NCI-H1930 (cell line): ENCODE data around the gene MAP3K19.
"Not testable (repeated sequence)": the region's sequence is repeated elsewhere in the genome, so short reads cannot be mapped to it uniquely, and the experiment has no call there.

ENCODE experiments used
- DNase-seq, 2 experiments: peaks; one replicate each; lab custom pipeline; 2025; lab: John Stamatoyannopoulos, UW

The MAP3K19 gene, protein sequence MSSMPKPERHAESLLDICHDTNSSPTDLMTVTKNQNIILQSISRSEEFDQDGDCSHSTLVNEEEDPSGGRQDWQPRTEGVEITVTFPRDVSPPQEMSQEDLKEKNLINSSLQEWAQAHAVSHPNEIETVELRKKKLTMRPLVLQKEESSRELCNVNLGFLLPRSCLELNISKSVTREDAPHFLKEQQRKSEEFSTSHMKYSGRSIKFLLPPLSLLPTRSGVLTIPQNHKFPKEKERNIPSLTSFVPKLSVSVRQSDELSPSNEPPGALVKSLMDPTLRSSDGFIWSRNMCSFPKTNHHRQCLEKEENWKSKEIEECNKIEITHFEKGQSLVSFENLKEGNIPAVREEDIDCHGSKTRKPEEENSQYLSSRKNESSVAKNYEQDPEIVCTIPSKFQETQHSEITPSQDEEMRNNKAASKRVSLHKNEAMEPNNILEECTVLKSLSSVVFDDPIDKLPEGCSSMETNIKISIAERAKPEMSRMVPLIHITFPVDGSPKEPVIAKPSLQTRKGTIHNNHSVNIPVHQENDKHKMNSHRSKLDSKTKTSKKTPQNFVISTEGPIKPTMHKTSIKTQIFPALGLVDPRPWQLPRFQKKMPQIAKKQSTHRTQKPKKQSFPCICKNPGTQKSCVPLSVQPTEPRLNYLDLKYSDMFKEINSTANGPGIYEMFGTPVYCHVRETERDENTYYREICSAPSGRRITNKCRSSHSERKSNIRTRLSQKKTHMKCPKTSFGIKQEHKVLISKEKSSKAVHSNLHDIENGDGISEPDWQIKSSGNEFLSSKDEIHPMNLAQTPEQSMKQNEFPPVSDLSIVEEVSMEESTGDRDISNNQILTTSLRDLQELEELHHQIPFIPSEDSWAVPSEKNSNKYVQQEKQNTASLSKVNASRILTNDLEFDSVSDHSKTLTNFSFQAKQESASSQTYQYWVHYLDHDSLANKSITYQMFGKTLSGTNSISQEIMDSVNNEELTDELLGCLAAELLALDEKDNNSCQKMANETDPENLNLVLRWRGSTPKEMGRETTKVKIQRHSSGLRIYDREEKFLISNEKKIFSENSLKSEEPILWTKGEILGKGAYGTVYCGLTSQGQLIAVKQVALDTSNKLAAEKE (N-terminal part only)

DNA sequence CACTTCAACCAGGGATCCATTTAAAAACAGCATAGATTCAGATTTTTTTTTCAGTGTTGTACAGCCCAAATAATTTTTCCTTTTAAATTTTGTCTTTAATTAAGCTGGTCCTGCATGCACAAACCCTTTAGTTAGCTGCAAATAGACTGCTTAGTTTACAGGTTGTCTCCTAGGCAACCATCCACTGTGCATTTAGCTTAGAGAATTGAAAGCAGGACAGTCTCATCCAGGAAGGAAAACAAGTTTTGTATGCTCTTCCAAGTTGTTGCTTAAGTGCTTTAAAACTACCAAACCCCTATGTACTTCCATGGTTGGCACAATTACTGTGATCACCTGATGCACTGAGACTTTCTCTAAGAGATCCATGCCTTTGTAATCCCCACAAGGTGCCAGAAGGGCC is at the start of gene MAP3K19:
Gene MAP3K19 (minus strand): TSS at position 148 of the 400 bp plus-strand sequence. CDS start 22,800 bp downstream, outside the sequence.
- no peak for DNase-seq

DNA sequence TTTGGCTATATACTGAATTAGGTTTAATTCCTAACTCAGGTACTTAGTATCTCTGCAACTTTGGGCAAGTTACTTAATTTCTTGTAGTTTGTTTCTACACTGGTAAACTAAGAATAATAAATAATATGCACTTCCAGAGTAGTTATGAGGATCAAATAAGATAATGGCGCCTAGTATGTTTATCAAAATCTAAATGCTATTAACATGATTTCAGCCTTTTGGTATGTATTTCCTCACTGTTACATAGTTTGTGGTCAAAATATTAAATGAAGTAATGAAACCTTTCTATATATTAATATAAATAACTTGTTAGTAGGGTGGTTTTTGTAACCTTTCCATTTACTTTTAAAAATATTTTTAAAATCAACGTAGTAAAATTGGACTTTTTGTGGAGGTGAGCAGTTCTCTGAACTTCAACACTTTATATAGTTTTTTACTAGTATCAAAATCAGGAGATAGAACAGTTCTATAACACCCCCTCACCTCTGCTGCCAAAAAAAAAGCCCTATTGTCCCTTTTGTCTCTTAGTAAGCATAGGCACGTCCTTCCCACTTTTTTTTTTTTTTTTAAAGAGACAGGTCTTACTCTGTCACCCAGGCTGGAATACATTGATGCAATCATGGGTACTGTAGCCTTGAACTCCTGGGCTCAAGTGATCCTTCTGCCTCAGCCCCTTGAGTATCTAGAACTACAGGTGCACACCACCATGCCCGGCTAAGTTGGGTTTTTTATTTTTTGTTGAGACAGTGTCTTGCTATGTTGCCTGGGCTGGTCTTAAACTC is 49.6 kb upstream of the MAP3K19 start:
- DNase-seq = no peak

DNA sequence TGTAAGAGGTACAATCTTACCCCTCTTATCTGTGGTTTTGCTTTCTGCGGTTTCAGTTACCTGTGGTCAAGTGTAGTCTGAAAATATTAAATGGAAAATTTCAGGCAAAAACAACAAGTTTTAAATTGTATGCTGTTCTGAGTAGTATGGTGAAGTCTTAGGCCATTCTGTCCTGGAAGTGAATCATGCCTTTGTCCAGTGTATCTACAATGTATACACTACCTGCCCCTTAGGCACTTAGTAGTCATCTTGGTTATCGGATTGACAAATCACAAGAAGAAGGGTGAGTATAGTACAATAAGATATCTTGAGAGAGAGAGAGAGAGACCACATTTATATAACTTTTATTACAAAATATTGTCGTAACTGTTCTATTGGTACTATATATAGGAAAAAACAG is 48.3 kb upstream of the MAP3K19 start:
- no peak for DNase-seq

DNA sequence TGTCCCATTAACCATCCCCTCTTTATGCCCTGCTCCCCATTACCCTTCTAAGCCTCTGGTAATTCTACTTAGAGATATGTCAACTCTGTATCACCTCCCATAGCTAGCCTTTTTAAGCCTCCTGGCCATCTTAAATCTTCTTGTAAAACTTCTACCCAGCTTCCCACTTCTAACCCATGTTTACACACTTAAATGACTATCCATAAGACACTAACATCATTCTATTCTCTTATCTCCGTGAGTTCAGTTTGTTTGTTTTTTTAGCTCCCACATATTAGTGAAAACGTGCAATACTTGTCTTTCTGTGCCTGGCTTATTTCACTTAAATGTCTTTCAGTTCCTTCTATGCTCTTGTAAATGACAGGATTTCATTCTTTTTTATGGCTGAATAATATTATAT is 47.3 kb upstream of the MAP3K19 start:
- DNase-seq = no peak

DNA sequence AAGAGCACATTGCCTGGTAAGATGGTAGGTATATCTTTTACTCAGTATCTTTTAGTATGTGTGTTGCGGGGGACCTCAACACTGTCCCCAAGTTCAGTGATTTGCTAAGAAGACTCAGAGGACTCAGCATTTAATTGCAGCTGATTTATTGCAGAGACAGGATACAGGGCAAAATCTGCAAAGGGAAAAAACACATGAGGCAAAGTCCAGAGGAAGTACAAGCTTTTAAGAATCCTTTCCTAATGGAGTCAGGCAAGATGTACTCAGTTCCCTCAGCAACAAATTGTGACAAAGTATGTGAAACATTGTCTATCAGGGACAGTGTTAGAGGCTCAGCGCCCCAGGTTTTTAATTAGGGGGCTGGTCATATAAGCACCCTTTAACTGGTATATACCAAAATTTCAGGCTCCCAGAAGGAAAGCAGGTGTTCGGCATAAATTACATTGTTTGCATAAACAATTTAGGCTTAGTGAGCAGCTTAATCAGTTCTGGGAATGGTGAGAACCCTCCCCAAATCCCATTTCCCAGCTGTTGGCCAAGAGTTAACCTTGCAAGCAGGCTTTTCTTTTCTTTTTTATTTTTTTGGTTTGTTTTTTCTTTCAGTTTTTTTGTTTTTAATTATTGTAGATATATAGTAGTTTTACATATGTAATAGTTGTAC is 46.6 kb upstream of the MAP3K19 start:
- no peak for DNase-seq

DNA sequence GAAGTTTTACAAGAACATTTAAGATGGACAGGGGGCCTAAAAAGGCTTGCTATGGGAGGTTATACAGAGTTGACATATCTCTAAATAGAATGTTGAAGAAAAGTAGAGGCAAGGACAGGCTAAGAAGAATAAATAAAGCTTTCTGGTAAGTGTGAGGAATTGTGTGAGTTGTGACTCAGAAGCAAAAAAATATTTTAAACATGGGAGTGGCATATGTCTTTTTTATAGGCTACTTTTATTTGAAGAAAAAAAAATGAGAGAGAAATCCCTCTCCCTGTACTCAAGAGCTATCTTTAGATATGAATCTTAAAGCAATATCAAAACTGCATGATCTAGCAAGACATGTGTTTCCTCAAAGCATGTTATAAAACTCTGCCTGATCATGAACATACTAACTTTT is 45.9 kb upstream of the MAP3K19 start:
- no peak for DNase-seq

DNA sequence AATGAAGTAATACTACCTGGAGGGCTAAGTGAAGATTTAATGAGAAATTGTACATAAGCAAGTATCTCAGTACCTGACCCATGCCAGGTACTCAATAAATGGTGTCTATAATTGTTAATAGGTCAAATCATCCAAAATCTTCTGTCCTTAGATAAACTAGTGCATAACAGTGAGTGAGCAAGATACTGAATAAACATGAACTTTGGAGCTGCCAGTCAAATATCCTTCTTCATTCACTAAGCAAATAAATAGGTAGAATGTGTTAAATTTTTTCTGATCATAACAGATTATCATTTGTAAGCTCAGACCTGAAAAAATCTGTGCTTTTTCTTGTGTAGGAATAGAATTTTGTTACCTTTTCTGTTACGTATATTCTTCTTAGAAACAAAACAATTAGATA is 44.4 kb upstream of the MAP3K19 start:
- no peak for DNase-seq

DNA sequence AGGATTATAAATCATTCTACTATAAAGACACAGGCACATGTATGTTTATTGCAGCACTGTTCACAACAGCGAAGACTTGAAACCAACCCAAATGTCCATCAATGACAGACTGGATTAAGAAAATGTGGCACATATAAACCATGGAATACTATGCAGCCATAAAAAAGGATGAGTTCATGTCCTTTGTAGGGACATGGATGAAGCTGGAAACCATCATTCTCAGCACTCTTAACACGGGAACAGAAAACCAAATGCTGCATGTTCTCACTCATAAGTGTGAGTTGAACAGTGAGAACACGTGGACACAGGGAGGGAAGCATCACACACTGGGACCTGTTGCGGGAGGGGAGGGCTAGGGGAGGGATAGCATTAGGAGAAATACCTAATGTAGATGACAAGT is 42.4 kb upstream of the MAP3K19 start:
- DNase-seq = not testable (repeated sequence)

DNA sequence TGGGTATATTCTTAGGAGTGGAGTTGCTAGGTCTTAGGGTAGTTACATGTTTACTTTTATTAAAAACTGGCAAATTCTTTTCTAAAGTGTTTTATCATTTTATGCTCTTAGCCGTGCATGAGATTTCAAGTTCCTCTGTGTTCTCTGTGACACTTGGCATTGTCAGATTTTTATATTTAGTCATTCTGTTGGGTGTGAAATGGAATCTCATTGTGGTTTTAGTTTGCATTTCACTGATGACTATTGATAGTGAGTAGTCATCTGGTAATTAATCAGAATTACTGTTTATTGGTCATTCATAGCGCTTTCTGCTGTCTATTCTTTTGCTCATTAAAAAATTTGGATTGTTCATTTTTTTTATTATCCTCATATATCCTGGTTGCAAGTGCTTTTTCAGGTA is 39.0 kb upstream of the MAP3K19 start:
- DNase-seq = no peak

DNA sequence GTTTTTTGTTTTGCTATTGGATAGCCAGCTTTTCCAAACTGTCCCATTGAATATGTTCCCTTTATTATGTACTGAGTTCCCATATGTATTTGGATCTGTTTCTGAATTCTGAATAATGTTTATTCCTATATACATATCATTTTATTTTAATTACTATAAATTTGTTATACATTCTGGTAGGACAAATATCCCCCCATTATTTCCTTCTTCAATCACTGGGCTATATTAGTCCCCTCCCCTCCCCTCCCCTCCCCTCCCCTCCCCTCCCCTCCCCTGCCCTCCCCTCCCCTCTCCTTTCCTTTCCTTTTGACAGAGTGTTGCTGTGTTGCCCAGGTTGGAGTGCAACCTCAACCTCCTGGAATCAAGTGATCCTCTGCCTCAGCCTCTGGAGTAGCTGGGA is 31.2 kb upstream of the MAP3K19 start:
- no peak for DNase-seq

DNA sequence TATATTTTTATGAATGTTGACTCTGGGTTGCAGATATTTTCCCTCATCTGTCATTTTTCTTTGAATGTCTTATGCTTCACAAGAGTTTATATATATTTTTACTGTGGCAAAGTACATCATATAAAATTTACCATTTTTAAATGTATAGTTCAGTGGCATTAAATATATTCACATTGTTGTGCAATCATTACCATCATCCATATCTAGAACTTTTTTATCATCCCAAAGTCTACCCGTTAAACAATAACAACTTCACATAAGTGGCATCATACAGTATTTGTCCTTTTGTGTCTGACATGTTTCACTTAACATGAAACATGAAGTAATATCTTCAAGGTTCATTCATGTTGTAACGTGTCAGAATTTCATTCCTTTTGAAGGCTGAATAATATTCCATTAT is 29.3 kb upstream of the MAP3K19 start:
- no peak for DNase-seq

DNA sequence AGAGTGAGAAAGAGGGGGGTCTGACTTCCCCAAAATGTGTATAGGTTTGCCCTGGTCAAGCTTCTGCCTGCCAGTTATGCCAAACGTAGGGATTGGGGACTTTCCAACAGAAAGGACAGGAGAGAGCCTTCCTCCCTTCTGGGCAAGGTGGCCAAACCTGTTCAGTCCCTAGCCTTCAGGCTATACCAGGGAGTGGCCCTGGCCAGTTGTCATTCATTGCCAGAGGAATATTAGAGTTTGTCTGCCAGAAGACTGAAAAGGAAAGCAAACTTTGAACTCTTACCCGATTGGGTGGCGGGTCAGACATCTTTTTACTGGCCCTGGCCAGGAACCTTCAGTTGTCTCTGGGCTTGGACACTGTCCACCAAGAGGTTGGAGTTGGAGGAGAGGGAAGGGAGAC is 27.0 kb upstream of the MAP3K19 start:
- no peak for DNase-seq

DNA sequence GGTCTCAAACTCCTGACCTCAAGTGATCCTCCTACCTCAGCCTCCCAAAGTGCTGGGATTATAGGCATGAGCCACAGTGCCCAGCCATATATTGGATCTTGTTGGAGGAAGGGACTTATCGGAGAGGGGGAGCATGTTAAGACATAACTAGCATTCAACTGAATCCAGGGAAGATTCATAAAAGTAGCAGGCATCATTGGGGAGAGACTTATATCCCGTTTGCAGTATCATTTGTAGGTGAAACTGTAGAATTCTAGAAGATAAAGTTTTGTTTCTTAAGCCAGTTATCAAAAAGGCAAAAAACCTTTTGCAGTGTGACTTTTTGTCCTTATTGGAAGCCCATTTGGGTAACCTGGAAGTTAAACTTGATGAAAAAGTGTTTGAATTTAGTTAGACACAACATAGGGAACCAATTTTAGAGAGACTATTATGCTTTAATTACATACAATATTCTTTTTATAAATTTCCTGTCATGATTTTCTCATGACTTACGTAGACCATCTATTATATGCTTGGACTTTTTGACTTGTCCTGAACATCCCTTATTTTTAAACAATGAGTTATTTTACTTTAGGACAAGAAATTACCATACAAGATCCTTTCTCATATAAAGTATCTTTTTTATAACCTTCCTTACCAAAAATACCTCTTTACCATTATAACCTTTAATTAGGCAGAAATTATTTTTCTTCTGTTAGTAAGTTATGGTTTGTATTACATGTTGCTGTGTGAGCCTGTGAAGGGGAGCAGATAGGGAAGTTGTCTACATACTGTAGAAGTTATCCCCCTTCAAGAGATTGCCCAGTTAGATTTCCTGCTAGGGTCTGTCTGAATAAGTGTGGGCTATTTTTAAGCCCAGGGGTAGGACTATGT is 25.1 kb upstream of the MAP3K19 start:
- DNase-seq = no peak

DNA sequence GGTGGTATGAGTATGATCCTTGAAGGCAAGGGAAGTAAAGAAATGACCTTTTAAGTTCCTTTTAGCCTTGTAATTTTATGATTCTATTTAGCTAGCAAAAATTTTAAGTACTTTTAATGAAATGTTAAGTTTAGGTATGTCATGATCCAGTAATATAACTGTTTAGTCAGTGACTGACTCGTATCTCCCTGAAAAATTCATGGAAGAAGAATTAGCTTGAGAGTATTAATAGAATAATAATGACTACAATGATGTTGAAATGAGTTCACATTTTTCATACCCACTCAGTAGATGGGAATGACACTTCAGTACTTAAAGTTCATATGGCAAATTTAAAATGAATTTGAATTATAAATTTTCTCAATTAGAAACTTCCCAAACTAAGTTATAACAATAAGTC is 19.5 kb upstream of the MAP3K19 start:
- no peak for DNase-seq

DNA sequence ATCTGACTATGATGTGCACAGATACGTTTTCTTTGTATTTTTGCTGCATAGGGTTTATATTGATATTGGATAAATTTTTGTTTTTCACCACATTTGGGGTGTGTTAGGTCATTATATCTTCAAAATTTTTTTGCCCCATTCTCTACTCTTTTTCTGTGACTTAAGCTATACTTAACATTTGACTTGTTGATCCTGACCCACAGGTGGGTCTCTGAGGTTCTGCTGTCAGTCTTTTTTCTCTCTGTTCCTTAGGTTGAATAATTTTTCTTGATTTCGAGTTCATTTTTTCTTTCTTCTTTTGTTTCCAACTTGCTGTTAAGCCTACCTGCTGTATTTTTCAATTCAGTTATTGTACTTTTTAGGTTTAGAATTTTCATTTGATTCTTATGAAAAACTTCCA is 16.9 kb upstream of the MAP3K19 start:
- no peak for DNase-seq

DNA sequence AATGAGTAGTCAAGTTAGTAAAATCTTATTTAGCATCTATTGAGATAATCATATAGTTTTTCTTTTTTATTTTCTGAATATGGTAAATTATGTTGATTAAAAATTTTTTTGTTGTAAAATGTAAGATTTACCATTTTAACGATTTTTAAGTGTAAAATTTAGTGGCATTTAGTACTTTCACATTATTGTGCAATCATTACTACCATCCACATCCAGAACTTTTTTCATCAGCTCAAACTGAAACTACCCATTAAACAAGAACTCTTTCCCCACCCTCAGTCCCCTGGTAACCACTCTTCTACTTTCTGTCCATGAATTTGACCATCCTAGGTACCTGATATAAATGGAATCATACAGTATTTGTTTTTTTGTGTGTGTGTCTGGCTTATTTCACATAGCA is 16.0 kb upstream of the MAP3K19 start:
- no peak for DNase-seq

DNA sequence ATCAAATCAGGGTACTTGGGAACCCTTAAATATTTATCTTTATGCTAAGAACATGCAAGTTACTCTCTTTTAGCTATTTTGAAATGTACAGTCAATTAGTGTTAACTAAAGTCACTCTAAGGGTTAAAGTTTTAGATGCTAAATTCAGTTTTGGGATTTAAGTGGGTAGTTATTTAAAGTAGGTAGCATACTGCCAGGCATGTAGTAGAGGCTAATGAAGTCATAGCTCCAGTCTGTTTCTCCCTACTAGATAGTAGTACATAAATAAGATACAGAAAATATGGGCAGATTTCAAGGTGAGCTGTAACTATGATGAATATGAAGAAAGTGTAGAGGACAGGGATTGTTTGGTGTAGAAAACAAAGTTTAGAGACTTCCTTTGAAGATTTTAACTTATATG is 12.3 kb upstream of the MAP3K19 start:
- DNase-seq = no peak

DNA sequence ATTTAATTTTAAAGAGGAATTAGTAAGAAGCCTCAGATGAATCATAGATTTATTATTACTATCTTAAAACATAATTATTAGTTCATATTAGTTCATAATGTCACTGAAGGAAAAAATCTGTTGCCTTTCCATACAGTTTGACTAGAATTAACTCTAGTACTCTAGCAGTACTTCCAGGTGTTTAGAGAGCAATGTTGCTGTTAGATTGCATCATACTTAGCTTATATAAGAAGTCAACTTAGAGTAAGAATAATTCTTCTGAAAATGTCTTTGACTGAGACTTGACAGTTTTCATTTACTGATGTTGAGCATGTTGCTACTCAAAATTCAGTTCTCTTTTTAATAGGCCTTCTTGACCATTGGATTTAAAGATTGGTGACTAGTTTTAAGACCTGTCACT is 9.5 kb upstream of the MAP3K19 start:
- DNase-seq = no peak

DNA sequence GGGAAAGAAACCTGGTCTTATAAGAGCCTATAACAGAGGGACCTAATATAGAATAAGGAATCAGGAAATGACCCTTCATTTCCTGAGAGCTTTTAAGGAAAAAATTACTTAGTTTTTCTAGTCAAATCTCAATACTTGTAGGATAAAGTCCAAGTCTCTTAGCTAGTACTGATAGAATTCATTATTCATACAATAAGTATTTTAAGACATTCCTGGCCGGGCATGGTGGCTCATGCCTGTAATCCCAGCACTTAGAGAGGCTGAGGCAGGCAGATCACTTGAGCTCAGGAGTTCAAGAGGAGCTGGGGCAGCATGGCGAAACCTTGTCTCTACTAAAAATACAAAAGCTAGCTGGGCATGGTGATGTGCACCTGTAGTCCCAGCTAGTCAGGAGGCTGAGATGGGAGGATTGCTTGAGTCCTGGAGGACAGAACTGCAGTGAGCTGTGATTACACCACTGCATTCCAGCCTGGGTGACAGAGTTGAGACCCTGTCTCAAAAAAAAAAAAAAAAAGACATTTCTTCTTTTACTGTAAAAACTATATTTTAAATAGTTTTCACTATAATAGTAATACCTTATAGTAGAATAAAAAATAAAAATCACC is 8.0 kb upstream of the MAP3K19 start:
- DNase-seq = no peak

DNA sequence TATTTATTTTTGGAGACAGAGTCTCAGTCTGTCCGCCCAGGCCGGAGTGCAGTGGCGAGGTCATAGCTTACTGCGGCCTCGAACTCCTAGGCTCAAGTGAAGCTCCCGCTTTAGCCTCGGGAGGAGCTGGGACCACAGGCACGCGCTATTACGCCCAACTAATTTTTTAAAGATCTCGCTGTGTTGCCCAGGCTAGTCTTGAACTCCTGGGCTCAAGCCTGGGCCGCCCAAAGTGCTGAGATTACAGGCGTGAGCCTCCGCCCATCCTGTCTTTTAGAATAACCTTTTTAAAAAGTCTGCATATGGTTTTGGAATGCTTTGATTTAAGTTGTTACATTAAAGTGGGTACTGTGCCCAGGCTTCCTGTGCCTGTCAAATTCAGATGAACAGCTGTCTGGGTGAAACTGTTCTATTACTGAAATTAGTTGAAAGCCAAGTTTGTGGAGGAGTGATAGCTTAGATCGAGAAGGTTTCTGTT is 5.8 kb upstream of the MAP3K19 start:
- no peak for DNase-seq
